K562 (cell line): Measurements from ENCODE around the gene CLK3. TPM values are rescaled to one million over a fixed set of nuclear protein-coding genes. Genes with fewer than 3 reads are reported as not detected.

Experiments used
- ATAC-seq: fragments of 200-7000 bp; cut with Tn5 transposase; 3 replicates; pipeline ENCODE4 v1.9.1; 2020; ENCODE audit warnings: moderate library complexity
- BruUV-seq: library from RNA; stranded (reverse); fragments of 400-500 nt; replicated peaks from 2 replicates; lab custom pipeline; 2021; lab: Mats Ljungman, UMichigan
- CTCF ChIA-PET: fragments of 300-600 bp; formaldehyde crosslinking; extraction: SDS; loops from one replicate; lab custom pipeline; 2021; ENCODE audit warnings: low intra/inter-chr PET ratio; lab: Yijun Ruan, JAX
- POLR2A ChIA-PET: fragments of 300-600, 350-650 bp; sonication (Branson Sonifier 250); formaldehyde crosslinking; extraction: SDS; loops from one replicate; lab custom pipeline; 2021; ENCODE audit warnings: antibody characterized with exemption, inconsistent platforms; lab: Yijun Ruan, JAX
- DNase-seq, 4 experiments: peaks; one replicate each; pipeline versions ENCODE4 v3.0.0 to v3.0.0-alpha.2; 2011 to 2018; ENCODE audit warnings: low spot score in 3 of 4, mixed read lengths in 3 of 4; ENCODE audit errors: extremely low read depth in 1 of 4
- FAIRE-seq: peaks from 2 replicates; lab custom pipeline; 2011; peaks lifted over from hg19 to GRCh38; lab: Jason Lieb, UNC
- H2AFZ ChIP-seq: 2 replicates; pipeline ENCODE4 v1.6.0; 2011; ENCODE audit warnings: low read depth, low read length, control low read depth, inconsistent platforms
- H3K27ac ChIP-seq: fragments of 200-600 bp; 3 replicates; pipeline ENCODE4 v1.8.0; 2011; ENCODE audit warnings: low read depth, mild to moderate bottlenecking, control low read depth, inconsistent platforms, low read length, moderate library complexity, mixed read lengths; ENCODE audit errors: extremely low read depth
- H3K27me3 ChIP-seq, 2 experiments: fragments of 300-600 bp in 1 of 2; 2 replicates in 1 of 2; 3 replicates in 1 of 2; pipeline versions ENCODE4 v1.6.0 to v1.8.0; 2011; ENCODE audit warnings: inconsistent platforms in 2 of 2, low read length in 2 of 2, mild to moderate bottlenecking in 1 of 2, mixed read lengths in 1 of 2, moderate library complexity in 1 of 2; ENCODE audit not compliant: control insufficient read depth in 2 of 2, insufficient read depth in 2 of 2
- H3K36me3 ChIP-seq: fragments of 300-600 bp; 3 replicates; pipeline ENCODE4 v1.8.0; 2011; ENCODE audit warnings: mild to moderate bottlenecking, low read length, inconsistent platforms; ENCODE audit not compliant: control insufficient read depth, insufficient read depth
- H3K4me1 ChIP-seq, 2 experiments: fragments of 200-600 bp in 1 of 2; replicated peaks in 1 of 2; 2 replicates in 1 of 2; 3 replicates in 1 of 2; pipeline versions ENCODE4 v1.5.1 to v1.8.0; 2011; ENCODE audit warnings: inconsistent platforms in 2 of 2, low read length in 2 of 2, mild to moderate bottlenecking in 1 of 2, mixed read lengths in 1 of 2, moderate library complexity in 1 of 2; ENCODE audit not compliant: control insufficient read depth in 2 of 2, insufficient read depth in 2 of 2
- H3K4me2 ChIP-seq: 2 replicates; pipeline ENCODE4 v1.6.1; 2011; ENCODE audit warnings: low read length, control low read depth, inconsistent platforms, mixed read lengths; ENCODE audit not compliant: insufficient read depth
- H3K4me3 ChIP-seq: fragments of 200-600 bp; sonication (generic), shearing (Covaris generic); 2 replicates; pipeline ENCODE4 v1.5.1; 2016; ENCODE audit warnings: control low read depth, inconsistent platforms
- H3K79me2 ChIP-seq: fragments of 200-600 bp; 3 replicates; pipeline ENCODE4 v1.8.0; 2011; ENCODE audit warnings: low read length, inconsistent platforms; ENCODE audit not compliant: control insufficient read depth, insufficient read depth
- H3K9ac ChIP-seq, 2 experiments: 2 replicates each; pipeline versions ENCODE4 v1.6.0 to v1.6.1; 2011; ENCODE audit warnings: low read depth in 2 of 2, low read length in 2 of 2, control low read depth in 1 of 2, inconsistent platforms in 1 of 2, mild to moderate bottlenecking in 1 of 2, mixed read lengths in 1 of 2; ENCODE audit not compliant: insufficient read depth in 1 of 2
- H3K9me1 ChIP-seq: one replicate; pipeline ENCODE4 v1.6.0; 2011; ENCODE audit warnings: inconsistent platforms, mild to moderate bottlenecking, low read length, moderate library complexity; ENCODE audit not compliant: control insufficient read depth, insufficient read depth
- H3K9me3 ChIP-seq: replicated peaks from 2 replicates; pipeline ENCODE4 v1.5.1; 2011; ENCODE audit warnings: low read depth, low read length, inconsistent platforms; ENCODE audit not compliant: control insufficient read depth, insufficient read depth
- H4K20me1 ChIP-seq: replicated peaks from 2 replicates; pipeline ENCODE4 v1.6.1; 2011; ENCODE audit warnings: low read length, inconsistent platforms, mixed read lengths; ENCODE audit not compliant: control insufficient read depth, insufficient read depth
- RBM15 ChIP-seq: fragments of 200-400 bp; formaldehyde crosslinking; IDR thresholded peaks from 2 replicates; pipeline ENCODE4 v1.6.1; 2018; ENCODE audit warnings: mild to moderate bottlenecking, low read length, moderate library complexity; ENCODE audit not compliant: insufficient read depth
- SPI1 ChIP-seq: IDR thresholded peaks from 2 replicates; pipeline ENCODE4 v1.6.1; 2011; ENCODE audit warnings: low read depth, low read length, control low read depth, borderline replicate concordance
- WGBS: fragments of 100-300 bp; shearing (Covaris generic); methylation state at CpG from one replicate; pipeline ENCODE4 v1.1.6; 2016; ENCODE audit warnings: low coverage, mixed read lengths; ENCODE audit not compliant: insufficient coverage; ENCODE audit errors: missing lambda C conversion rate; 5-methylcytosine and 5-hydroxymethylcytosine counted together
- in situ Hi-C: fragments of 300-500 bp; cut with MboI; formaldehyde crosslinking; loops from 4 replicates; pipeline ENCODE4 v1.15.0; 2018; ENCODE audit warnings: inconsistent platforms, mixed read lengths
- intact Hi-C: fragments of 100-400 bp; cut with micrococcal nuclease; formaldehyde crosslinking; loops from 2 replicates; pipeline ENCODE4 v1.14.2; 2022
- polyA plus RNA-seq, 8 experiments: library from polyadenylated mRNA; depleted of rRNA in 4 of 8; stranded (reverse) in 5 of 8; unstranded in 3 of 8; fragments of >200 nt; fragmentation: Nextera tagmentation in 2 of 8; fragmentation: Illumina TruSeq in 1 of 8; extraction: Ambion mirVana in 2 of 8; extraction: Trizol in 1 of 8; gene quantifications; 2 replicates each; pipeline versions ENCODE4 v1.2.1 to v1.2.3, GENCODE V29; 2011 to 2014; ENCODE audit warnings: inconsistent platforms in 1 of 8, missing spikeins in 1 of 8
- total RNA-seq, 7 experiments: library from RNA; depleted of rRNA in 6 of 7; stranded (reverse); fragments of >200 nt in 6 of 7; fragmentation: Illumina TruSeq in 2 of 7; extraction: Trizol in 2 of 7; gene quantifications; 2 replicates each; pipeline versions ENCODE4 v1.2.1 to v1.2.3, GENCODE V29; 2011 to 2021; ENCODE audit warnings: low replicate concordance in 1 of 7
- TF ChIP-seq, protein P1 (sequence below): fragments of 450-650 bp; IDR thresholded peaks from 2 replicates; pipeline ENCODE4 v1.6.1; 2016; ENCODE audit warnings: borderline replicate concordance
- TF ChIP-seq, protein P2 (sequence below): IDR thresholded peaks from 2 replicates; pipeline ENCODE4 v1.6.1; 2016; ENCODE audit warnings: missing genetic modification characterization, missing compliant biosample characterization
- TF ChIP-seq, protein P3 (sequence below), 2 experiments: fragments of 450-650 bp in 1 of 2; sonication (generic) in 1 of 2; formaldehyde crosslinking; conservative IDR thresholded peaks; 2 replicates each; pipeline versions ENCODE4 v1.4.0 to v1.8.1; 2020 to 2022; ENCODE audit warnings: mild to moderate bottlenecking in 1 of 2, missing genetic modification reagents in 1 of 2

The CLK3 gene
- total and polyA plus RNA-seq, 9 of the 15 experiments (the other 6 are each of a cell fraction or from before 2014, with no cell fraction given) = 1.2 to 95.2 (median 51.7) TPM

DNA sequence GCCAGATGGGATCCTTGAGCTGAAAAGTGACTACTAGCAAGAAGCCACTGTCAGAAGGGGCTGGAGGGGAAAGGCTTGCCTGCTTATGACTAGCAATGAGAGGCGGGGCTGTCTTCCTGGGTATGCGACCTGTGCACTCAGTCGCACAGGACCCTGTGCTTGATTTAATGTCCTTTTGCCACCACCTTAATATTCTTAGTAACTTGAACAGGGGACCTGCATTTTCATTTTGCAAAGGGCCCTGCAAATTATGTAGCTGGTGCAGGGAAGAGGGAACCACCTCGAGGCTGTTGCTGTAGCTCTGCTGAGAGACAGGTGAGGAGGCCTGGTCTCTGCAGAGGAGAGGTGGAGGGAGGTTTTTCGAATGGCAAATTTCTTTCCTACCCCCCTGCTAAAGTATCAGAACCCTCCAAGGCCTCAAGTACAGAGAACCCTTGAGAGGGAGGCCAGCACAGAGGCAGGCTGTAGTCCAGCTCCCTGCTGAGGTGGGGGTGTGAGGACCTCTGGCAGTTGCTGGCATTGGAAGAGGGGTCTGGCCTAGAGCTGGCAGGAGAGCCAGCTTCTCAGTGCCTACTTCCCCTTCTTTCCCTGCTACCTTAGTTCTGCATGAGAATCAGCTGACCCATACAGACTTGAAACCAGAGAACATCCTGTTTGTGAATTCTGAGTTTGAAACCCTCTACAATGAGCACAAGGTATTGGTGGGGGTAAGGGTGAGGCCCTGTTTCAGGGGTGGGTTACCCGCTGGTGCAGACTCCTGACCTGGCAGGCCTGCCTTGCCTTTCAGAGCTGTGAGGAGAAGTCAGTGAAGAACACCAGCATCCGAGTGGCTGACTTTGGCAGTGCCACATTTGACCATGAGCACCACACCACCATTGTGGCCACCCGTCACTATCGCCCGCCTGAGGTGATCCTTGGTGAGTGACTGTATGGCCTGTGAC is 11.4 kb downstream of the CLK3 start (continued):
- TF ChIP-seq, protein P1, sequence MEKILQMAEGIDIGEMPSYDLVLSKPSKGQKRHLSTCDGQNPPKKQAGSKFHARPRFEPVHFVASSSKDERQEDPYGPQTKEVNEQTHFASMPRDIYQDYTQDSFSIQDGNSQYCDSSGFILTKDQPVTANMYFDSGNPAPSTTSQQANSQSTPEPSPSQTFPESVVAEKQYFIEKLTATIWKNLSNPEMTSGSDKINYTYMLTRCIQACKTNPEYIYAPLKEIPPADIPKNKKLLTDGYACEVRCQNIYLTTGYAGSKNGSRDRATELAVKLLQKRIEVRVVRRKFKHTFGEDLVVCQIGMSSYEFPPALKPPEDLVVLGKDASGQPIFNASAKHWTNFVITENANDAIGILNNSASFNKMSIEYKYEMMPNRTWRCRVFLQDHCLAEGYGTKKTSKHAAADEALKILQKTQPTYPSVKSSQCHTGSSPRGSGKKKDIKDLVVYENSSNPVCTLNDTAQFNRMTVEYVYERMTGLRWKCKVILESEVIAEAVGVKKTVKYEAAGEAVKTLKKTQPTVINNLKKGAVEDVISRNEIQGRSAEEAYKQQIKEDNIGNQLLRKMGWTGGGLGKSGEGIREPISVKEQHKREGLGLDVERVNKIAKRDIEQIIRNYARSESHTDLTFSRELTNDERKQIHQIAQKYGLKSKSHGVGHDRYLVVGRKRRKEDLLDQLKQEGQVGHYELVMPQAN = no peak
- TF ChIP-seq, protein P2, sequence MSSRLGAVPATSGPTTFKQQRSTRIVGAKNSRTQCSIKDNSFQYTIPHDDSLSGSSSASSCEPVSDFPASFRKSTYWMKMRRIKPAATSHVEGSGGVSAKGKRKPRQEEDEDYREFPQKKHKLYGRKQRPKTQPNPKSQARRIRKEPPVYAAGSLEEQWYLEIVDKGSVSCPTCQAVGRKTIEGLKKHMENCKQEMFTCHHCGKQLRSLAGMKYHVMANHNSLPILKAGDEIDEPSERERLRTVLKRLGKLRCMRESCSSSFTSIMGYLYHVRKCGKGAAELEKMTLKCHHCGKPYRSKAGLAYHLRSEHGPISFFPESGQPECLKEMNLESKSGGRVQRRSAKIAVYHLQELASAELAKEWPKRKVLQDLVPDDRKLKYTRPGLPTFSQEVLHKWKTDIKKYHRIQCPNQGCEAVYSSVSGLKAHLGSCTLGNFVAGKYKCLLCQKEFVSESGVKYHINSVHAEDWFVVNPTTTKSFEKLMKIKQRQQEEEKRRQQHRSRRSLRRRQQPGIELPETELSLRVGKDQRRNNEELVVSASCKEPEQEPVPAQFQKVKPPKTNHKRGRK (tag) = no peak
- no peak for TF ChIP-seq RBM15
- no peak for TF ChIP-seq SPI1

DNA sequence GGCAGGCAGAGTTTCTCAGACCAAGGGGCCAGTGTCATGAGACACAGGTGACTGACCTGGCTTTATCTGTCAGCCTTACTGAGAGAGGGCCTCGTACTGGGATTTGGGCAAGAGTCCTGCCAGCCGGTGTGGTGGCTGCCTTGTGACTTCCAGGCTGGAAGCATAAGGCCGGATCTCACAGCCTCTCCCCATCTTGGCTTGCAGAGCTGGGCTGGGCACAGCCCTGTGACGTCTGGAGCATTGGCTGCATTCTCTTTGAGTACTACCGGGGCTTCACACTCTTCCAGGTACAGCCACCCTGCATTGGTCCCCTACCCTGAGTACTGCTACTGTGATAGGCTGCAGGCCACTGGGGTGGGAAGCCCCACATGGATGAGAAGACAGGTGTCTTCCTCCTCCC is 12.1 kb downstream of the CLK3 start:
- H2AFZ ChIP-seq = no peak overlapping the region
- CTCF ChIA-PET = no interaction called here
- no peak overlapping the region for H3K4me3 ChIP-seq
- POLR2A ChIA-PET = interaction anchor here (0.6 to 2.0 kb wide), 3 partner anchors 10 to 328 kb away, joined by 3 to 19 read pairs (median 3); no protein-coding TSS in a partner anchor
- no peaks in the 10 kb centered on the region for H3K79me2 ChIP-seq
- no TSS peak for BruUV-seq
- 90% methylated on average over 5 of the region's 5 CpGs for whole genome bisulfite sequencing
- no peak for ATAC-seq
- H3K9me3 ChIP-seq = no peaks in the 10 kb centered on the region
- H3K9me1 ChIP-seq = peaks cover 8% of the 10 kb centered on the region
- H4K20me1 ChIP-seq = peaks cover 26% of the 10 kb centered on the region
- H3K27me3 ChIP-seq = no peaks in the 10 kb centered on the region
- H3K9ac ChIP-seq = no peak overlapping the region
- DNase-seq = no peak
- H3K36me3 ChIP-seq = peaks cover 99% of the 10 kb centered on the region
- H3K4me1 ChIP-seq = no peaks in the 10 kb centered on the region; a peak in 1 of 5 replicates
- H3K4me2 ChIP-seq = no peak overlapping the region
- intact Hi-C loops (no loop called here), in situ Hi-C loops (no loop called here)
- FAIRE-seq = no peak
- H3K27ac ChIP-seq = no peak overlapping the region
- TF ChIP-seq, protein P3, sequence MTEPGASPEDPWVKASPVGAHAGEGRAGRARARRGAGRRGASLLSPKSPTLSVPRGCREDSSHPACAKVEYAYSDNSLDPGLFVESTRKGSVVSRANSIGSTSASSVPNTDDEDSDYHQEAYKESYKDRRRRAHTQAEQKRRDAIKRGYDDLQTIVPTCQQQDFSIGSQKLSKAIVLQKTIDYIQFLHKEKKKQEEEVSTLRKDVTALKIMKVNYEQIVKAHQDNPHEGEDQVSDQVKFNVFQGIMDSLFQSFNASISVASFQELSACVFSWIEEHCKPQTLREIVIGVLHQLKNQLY (CRISPR knock-in tag; conservative IDR thresholded peaks at IDR 0.05) = no peak
